Mucosa of descending colon (tissue), 3 donors: ENCODE results near the gene TULP4. TPM values are rescaled to one million over a fixed set of nuclear protein-coding genes. Genes with fewer than 3 reads are reported as not detected.

Experiments used
- ATAC-seq: fragments of 200-7000 bp; cut with Tn5 transposase; one replicate; pipeline ENCODE4 v1.9.1; 2020; ENCODE audit warnings: mild to moderate bottlenecking, moderate library complexity
- DNase-seq, 3 donors: peaks; one replicate each; pipeline ENCODE4 v3.0.0-alpha.2; 2020
- H3K36me3 ChIP-seq: fragments of 200-600 bp; one replicate; pipeline ENCODE4 v1.8.0; 2021; ENCODE audit warnings: low read depth, mild to moderate bottlenecking
- H3K4me1 ChIP-seq: fragments of 200-600 bp; one replicate; pipeline ENCODE4 v1.8.0; 2021; ENCODE audit warnings: low read depth, mild to moderate bottlenecking
- H3K4me3 ChIP-seq: fragments of 200-600 bp; one replicate; pipeline ENCODE4 v1.8.0; 2021; ENCODE audit warnings: mild to moderate bottlenecking
- H3K9me3 ChIP-seq: fragments of 200-600 bp; one replicate; pipeline ENCODE4 v1.8.0; 2021; ENCODE audit warnings: mild to moderate bottlenecking
- intact Hi-C, 2 donors: fragments of 100-400 bp; cut with DNase I in 1 of 2; cut with micrococcal nuclease in 1 of 2; formaldehyde crosslinking; loops; one replicate each; pipeline versions ENCODE4 v1.11.0 to v1.11.1; 2022; cut with DNase I, micrococcal nuclease
- total RNA-seq, 3 donors: library from RNA; stranded (reverse); fragmentation: NEBNext Ultra II Directional in 2 of 3; extraction: Animal tissue kit (Norgen Biotek cat#: 25700) in 2 of 3; gene quantifications; one replicate each; pipeline versions ENCODE4 v1.2.1 to v1.2.4, GENCODE V29; 2021 to 2023
- TF ChIP-seq, protein P1 (sequence below): fragments of 200-600 bp; IDR thresholded peaks from one replicate; pipeline ENCODE4 v1.8.0; 2022; ENCODE audit warnings: antibody characterized with exemption, mild to moderate bottlenecking
- donor health status: DM: no; HTN: no; CAD: no; lungs with moderate emphysema.
- donor health status: DM: no; HTN: no; CAD: no.
- donor health status: DM: no; HTN: yes; CAD: no.

TULP4 gene
- total RNA-seq, 3 donors from 2014 or later = 70.4 to 122 (median 83.6) TPM

DNA sequence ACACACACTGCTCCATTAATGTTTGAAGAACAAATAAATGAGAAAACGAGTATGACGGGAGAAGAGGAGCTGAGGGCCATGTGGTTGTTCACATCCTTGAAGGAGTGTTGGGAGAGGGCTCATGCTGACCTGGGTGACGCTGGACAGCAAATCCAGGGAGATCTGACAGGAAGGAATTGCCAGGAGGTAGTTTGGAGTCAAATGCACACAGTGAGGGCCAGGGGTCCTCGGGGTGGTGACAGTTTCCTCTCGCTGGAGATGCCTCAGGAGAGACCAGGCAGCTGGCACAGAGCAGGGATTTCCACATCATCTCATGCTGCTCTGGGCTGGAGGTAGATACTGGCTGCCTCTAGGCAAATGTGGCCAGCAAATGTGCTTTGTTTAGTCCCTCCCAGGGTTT is 245.7 kb downstream of the TULP4 start:
- TF ChIP-seq, protein P1, sequence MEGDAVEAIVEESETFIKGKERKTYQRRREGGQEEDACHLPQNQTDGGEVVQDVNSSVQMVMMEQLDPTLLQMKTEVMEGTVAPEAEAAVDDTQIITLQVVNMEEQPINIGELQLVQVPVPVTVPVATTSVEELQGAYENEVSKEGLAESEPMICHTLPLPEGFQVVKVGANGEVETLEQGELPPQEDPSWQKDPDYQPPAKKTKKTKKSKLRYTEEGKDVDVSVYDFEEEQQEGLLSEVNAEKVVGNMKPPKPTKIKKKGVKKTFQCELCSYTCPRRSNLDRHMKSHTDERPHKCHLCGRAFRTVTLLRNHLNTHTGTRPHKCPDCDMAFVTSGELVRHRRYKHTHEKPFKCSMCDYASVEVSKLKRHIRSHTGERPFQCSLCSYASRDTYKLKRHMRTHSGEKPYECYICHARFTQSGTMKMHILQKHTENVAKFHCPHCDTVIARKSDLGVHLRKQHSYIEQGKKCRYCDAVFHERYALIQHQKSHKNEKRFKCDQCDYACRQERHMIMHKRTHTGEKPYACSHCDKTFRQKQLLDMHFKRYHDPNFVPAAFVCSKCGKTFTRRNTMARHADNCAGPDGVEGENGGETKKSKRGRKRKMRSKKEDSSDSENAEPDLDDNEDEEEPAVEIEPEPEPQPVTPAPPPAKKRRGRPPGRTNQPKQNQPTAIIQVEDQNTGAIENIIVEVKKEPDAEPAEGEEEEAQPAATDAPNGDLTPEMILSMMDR = no peak
- intact Hi-C loops = no loop called here
- Histone ChIP-seq H3K9me3 (no peaks in the 10 kb centered on the region), H3K4me1 (peaks cover 18% of the 10 kb centered on the region), H3K36me3 (no peaks in the 10 kb centered on the region), H3K4me3 (no peak overlapping the region)
- DNase-seq (no peak), ATAC-seq (no peak)

DNA sequence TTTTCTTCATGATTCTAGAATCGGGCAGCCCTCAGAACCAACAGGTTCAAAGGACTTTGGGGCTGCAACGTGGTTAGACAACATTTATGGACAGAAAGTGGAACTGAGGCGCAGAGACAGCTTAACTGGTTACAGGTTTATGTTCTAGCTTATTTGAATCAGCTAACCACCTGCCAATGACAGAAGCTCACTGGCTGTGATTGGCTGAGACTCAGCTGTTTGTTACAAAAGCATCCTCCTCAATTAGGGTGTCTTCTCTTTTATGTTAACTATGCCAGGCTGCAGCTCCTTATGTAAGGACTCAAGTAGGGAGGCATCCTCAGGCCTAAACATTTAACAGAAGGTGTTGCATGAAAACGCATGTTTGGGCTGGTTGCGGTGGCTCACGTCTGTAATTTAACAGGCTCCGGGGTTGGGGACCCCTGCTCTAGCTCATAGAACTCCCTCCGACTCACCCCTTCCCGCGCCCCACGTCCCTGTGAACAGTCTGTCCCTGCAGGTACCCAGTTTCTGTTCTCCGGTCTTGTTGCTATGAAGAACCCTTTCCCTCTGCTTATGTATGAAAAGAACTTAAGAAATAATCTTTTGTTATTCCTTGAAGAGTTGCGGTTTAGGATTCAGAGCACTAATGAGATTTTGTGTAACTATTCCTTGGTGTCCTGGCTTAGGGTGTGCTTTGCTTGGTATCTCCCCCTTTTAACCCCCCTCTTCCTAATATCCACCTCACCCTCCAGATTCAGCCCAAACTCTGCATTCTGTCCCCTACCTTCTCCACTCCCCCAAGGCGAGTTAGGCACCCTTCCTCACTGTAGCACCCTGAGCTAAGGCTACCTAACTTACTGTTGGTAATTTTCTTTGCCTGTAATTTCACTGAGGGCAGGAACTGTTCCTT is 246.4 kb downstream of the TULP4 start:
- intact Hi-C loops = no loop called here
- TF ChIP-seq, protein P1 = no peak
- ATAC-seq = no peak
- no peaks in the 10 kb centered on the region for H3K9me3 ChIP-seq
- no peaks in the 10 kb centered on the region for H3K36me3 ChIP-seq
- no peak for DNase-seq
- H3K4me1 ChIP-seq = peaks cover 18% of the 10 kb centered on the region
- no peak overlapping the region for H3K4me3 ChIP-seq

DNA sequence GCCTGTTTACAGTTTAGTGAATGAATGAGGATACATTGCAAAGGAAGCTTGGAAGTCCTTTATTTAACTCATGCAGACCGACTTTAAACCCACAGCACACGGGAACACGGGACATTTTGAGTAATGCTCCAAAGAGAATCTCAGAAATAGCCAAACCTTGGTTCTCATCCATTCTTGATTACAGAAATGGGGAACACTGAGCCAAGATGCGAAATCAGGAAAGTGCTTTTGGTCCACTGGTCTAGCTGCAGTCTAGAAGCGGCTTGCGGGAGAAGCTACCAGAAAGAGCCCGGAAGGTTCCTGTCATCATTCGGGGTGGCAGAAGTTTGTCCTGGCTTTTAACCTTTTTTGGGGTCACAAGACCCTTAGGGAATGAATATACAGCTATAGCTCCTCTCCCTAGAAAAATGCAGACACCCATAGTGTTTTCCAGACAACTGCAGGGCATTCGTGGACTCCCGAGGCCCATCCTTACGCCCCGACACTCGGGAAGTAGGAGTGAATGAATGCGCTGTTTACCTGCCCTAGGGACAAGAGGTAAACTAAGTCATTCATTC is 247.2 kb downstream of the TULP4 start:
- peak overlapping the region; percentile 84 for H3K4me3 ChIP-seq
- no peak for ATAC-seq
- peaks cover 16% of the 10 kb centered on the region for H3K4me1 ChIP-seq
- intact Hi-C loops = no loop called here
- no peaks in the 10 kb centered on the region for H3K9me3 ChIP-seq
- DNase-seq = no peak
- H3K36me3 ChIP-seq = no peaks in the 10 kb centered on the region
- TF ChIP-seq, protein P1 = no peak

DNA sequence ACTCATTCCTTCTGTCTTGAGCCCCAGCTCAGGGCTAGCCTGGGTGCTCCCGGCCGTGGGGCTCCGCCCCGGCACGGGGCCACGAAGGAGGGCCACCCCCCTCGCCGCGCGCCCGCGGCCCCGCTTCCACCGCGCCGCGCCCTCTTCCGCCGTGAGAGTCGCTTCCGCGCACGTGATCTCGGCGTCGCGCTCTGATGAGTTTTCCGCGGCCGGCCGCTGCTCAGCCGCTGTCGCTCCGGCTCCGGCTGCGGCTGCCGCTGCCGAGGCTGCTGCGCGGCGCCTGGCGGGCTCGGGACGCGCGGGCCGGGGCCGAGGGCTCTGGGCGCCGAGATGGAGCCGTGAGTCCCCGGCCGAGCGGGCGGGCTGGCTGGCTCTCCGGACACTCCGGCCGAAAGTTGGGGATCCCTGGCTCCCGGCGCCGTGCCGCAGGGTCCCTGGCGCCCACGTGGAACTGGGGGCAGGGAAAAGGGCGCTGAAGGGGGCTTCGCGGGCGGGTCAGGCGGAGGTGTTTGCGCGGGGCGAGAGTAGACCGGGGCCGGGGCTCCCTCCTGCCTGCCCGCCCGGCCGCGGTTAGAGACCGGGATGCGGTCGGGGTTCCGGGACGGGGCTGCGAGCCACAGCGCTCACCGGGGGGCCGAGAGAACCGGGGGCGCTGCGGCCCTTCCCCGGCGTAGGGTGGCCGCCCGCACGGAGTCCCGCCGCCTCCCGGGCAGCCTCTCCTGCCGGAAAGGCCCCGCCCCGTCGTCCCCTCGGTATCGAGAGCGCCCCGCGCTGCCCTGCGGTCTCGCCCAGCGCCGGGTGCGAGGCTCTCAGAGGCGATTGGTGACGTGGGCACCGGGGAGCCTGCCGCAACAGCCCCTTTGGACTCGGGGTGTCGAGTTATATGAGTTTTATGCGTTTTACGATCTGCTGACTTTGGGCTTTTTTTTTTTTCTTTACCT is 247.9 kb downstream of the TULP4 start, which contains the start of gene TMEM181:
TMEM181 (plus strand) TSS at position 197 of the 941 bp plus-strand sequence; CDS start at position 331, 134 bp downstream.
- H3K9me3 ChIP-seq = no peaks in the 10 kb centered on the region
- TF ChIP-seq, protein P1 = no peak
- no peaks in the 10 kb centered on the region for H3K36me3 ChIP-seq
- H3K4me1 ChIP-seq = peaks cover 13% of the 10 kb centered on the region
- peak within 1 kb of the TSS; percentile 84 for H3K4me3 ChIP-seq
- intact Hi-C loops = no loop called here
- DNase-seq = peak; percentile 91 to 92 (median 92)
- peak; percentile 95 for ATAC-seq

DNA sequence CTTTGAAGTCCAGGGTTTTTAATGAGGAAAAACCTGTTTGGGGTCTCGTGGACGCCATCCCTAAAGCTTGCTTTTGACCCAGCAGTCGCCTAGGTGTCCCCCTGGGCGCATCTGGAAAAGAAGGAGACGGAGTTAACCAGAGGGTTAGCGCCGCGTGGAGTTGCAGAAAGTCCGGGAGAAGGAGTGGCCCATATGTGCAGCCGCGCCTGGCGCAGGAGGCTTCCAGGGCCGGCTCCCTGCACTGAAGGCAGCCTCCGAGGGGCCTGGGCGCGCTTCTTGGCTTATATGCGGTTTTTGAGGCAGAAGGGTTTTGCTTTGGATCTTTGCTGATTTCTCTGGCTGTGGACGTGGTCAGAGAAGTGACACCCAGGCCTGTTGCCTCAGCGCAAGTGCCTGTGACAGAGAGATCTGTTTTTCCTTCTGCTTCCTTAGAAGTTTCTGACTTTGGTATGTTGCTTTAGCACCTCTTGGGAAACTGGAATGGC is 248.6 kb downstream of the TULP4 start:
- Histone ChIP-seq H3K4me1 (peaks cover 13% of the 10 kb centered on the region), H3K9me3 (no peaks in the 10 kb centered on the region), H3K36me3 (no peaks in the 10 kb centered on the region), H3K4me3 (peak overlapping the region; percentile 84)
- TF ChIP-seq, protein P1 = no peak
- peak in 2 of 3 donors; percentile 51 to 64 for DNase-seq
- intact Hi-C loops = no loop called here
- peak; percentile 58 for ATAC-seq
